Effector memory CD8-positive, alpha-beta T cell (primary cell): Measurements from ENCODE around the gene WDR37.
"Not testable (repeated sequence)": the region's sequence is repeated elsewhere in the genome, so short reads cannot be mapped to it uniquely, and the experiment has no call there.

Experiments used
- ATAC-seq: fragments of 150-1000 bp; cut with Tn5 transposase; replicated peaks from 2 replicates; pipeline ENCODE4 v1.10.0; 2021; ENCODE audit warnings: mild to moderate bottlenecking, moderate library complexity
- DNase-seq, 3 experiments: peaks; one replicate each; pipeline ENCODE4 v3.0.0; 2021
- H3K27ac Mint-ChIP-seq, 2 donors: one replicate each; pipeline ENCODE4 v1.8.0; 2022; ENCODE audit warnings: mild to moderate bottlenecking in 2 of 2, mixed read lengths in 2 of 2, moderate library complexity in 2 of 2
- H3K27me3 Mint-ChIP-seq, 2 donors: one replicate each; pipeline ENCODE4 v1.8.0; 2022; ENCODE audit warnings: mixed read lengths in 2 of 2
- H3K36me3 Mint-ChIP-seq: one replicate; pipeline ENCODE4 v1.8.0; 2022; ENCODE audit warnings: mild to moderate bottlenecking, moderate library complexity, mixed read lengths; ENCODE audit not compliant: insufficient read depth
- H3K4me1 Mint-ChIP-seq, 2 donors: one replicate each; pipeline ENCODE4 v1.8.0; 2022; ENCODE audit warnings: low read depth in 2 of 2, mixed read lengths in 2 of 2
- H3K4me3 Mint-ChIP-seq, 2 donors: one replicate each; pipeline ENCODE4 v1.8.0; 2022; ENCODE audit warnings: mild to moderate bottlenecking in 2 of 2, mixed read lengths in 2 of 2, moderate library complexity in 2 of 2
- H3K9me3 Mint-ChIP-seq, 2 donors: one replicate each; pipeline ENCODE4 v1.8.0; 2022; ENCODE audit warnings: mixed read lengths in 2 of 2
- total RNA-seq, 9 experiments: gene quantifications; one replicate each; lab custom pipeline; 2026; lab: John Stamatoyannopoulos, UW

Gene WDR37
- total RNA-seq = 34.1 to 92.4 (median 56.5) reads per million in 9 experiments

- Mint-ChIP-seq H3K9me3 (no peaks in the 10 kb centered on the region), H3K36me3 (peaks cover 50% of the 10 kb centered on the region), H3K4me3 (peak within 1 kb of the TSS; percentile 99), H3K27ac (peak within 1 kb of the TSS; percentile 97 to 98), H3K27me3 (no peaks in the 10 kb centered on the region), H3K4me1 (peaks cover 57 to 86% of the 10 kb centered on the region in 2 donors)
- peak; percentile 93 for ATAC-seq
- peak; percentile 84 to 87 (median 84) for DNase-seq
These were observed at the start of gene WDR37 for GRCh38 chr10:1056326-1057105. WDR37 (plus strand) TSS chr10:1056385; CDS start chr10:1072156, 15,771 bp downstream.

- no peak for DNase-seq
- Mint-ChIP-seq H3K27ac (no peak overlapping the region), H3K4me1 (peaks cover 1 to 30% of the 10 kb centered on the region in 2 donors), H3K36me3 (peaks cover 92% of the 10 kb centered on the region), H3K27me3 (no peaks in the 10 kb centered on the region), H3K9me3 (no peaks in the 10 kb centered on the region), H3K4me3 (no peak overlapping the region)
- no peak for ATAC-seq
These were observed 49.6 kb upstream of the WDR37 start for GRCh38 chr10:1006573-1006972.

GRCh38 chr10:1007583-1007982, 48.6 kb upstream of the WDR37 start:
- no peak for DNase-seq
- Mint-ChIP-seq H3K9me3 (no peaks in the 10 kb centered on the region), H3K36me3 (peaks cover 92% of the 10 kb centered on the region), H3K4me3 (no peak overlapping the region), H3K4me1 (peaks cover 1 to 25% of the 10 kb centered on the region in 2 donors), H3K27ac (no peak overlapping the region), H3K27me3 (no peaks in the 10 kb centered on the region)
- no peak for ATAC-seq

- H3K27me3 Mint-ChIP-seq = no peaks in the 10 kb centered on the region
- peak overlapping the region in 1 of 2 donors; percentile 52 for H3K27ac Mint-ChIP-seq
- DNase-seq (no peak), ATAC-seq (no peak)
- no peak overlapping the region for H3K4me3 Mint-ChIP-seq
- peaks cover 88% of the 10 kb centered on the region for H3K36me3 Mint-ChIP-seq
- H3K9me3 Mint-ChIP-seq = no peaks in the 10 kb centered on the region
- H3K4me1 Mint-ChIP-seq = peaks cover 0 to 13% of the 10 kb centered on the region in 2 donors
These were observed 47.1 kb upstream of the WDR37 start for GRCh38 chr10:1009071-1009494.

GRCh38 chr10:1009947-1010346, 46.2 kb upstream of the WDR37 start:
- not testable (repeated sequence) for ATAC-seq, H3K4me3 Mint-ChIP-seq, H3K9me3 Mint-ChIP-seq, H3K27me3 Mint-ChIP-seq
- peak in 1 of 3 experiments; percentile 6 for DNase-seq
- H3K27ac Mint-ChIP-seq = peak overlapping the region; percentile 32 to 90
- peaks cover 88% of the 10 kb centered on the region for H3K36me3 Mint-ChIP-seq
- H3K4me1 Mint-ChIP-seq = peaks cover 0 to 13% of the 10 kb centered on the region in 2 donors

- H3K4me1 Mint-ChIP-seq = peaks cover 0 to 13% of the 10 kb centered on the region in 2 donors
- H3K9me3 Mint-ChIP-seq = no peaks in the 10 kb centered on the region
- ATAC-seq (no peak), DNase-seq (no peak)
- peaks cover 82% of the 10 kb centered on the region for H3K36me3 Mint-ChIP-seq
- no peaks in the 10 kb centered on the region for H3K27me3 Mint-ChIP-seq
- no peak overlapping the region for H3K4me3 Mint-ChIP-seq
- peak overlapping the region; percentile 66 to 90 for H3K27ac Mint-ChIP-seq
These were observed 45.5 kb upstream of the WDR37 start for GRCh38 chr10:1010703-1011102.

GRCh38 chr10:1011696-1012095, 44.5 kb upstream of the WDR37 start:
- DNase-seq = no peak
- H3K27ac Mint-ChIP-seq = peak overlapping the region in 1 of 2 donors; percentile 90
- peaks cover 78% of the 10 kb centered on the region for H3K36me3 Mint-ChIP-seq
- no peak for ATAC-seq
- no peaks in the 10 kb centered on the region for H3K27me3 Mint-ChIP-seq
- no peaks in the 10 kb centered on the region for H3K9me3 Mint-ChIP-seq
- H3K4me3 Mint-ChIP-seq = no peak overlapping the region
- H3K4me1 Mint-ChIP-seq = peaks cover 0 to 13% of the 10 kb centered on the region in 2 donors

GRCh38 chr10:1015688-1016087, 40.5 kb upstream of the WDR37 start:
- Mint-ChIP-seq H3K4me3 (no peak overlapping the region), H3K27ac (peak overlapping the region in 1 of 2 donors; percentile 53), H3K4me1 (peaks cover 0 to 7% of the 10 kb centered on the region in 2 donors), H3K27me3 (no peaks in the 10 kb centered on the region), H3K36me3 (peaks cover 83% of the 10 kb centered on the region), H3K9me3 (no peaks in the 10 kb centered on the region)
- no peak for ATAC-seq
- no peak for DNase-seq

- peak overlapping the region; percentile 58 to 77 for H3K27ac Mint-ChIP-seq
These were observed 36.8 kb upstream of the WDR37 start for GRCh38 chr10:1019362-1019761.

GRCh38 chr10:1020460-1020859, 35.7 kb upstream of the WDR37 start:
- ATAC-seq (no peak), DNase-seq (no peak)
- H3K4me3 Mint-ChIP-seq = no peak overlapping the region
- no peaks in the 10 kb centered on the region for H3K9me3 Mint-ChIP-seq
- H3K27me3 Mint-ChIP-seq = no peaks in the 10 kb centered on the region
- no peaks in the 10 kb centered on the region for H3K4me1 Mint-ChIP-seq
- peaks cover 45% of the 10 kb centered on the region for H3K36me3 Mint-ChIP-seq
- H3K27ac Mint-ChIP-seq = peak overlapping the region in 1 of 2 donors; percentile 41

More at GRCh38 chr10:1019362-1019761, 36.8 kb upstream of the WDR37 start:
- H3K4me3 Mint-ChIP-seq = no peak overlapping the region
- ATAC-seq = no peak
- peaks cover 51% of the 10 kb centered on the region for H3K36me3 Mint-ChIP-seq
- no peaks in the 10 kb centered on the region for H3K27me3 Mint-ChIP-seq
- H3K4me1 Mint-ChIP-seq = no peaks in the 10 kb centered on the region
- DNase-seq = no peak
- H3K9me3 Mint-ChIP-seq = no peaks in the 10 kb centered on the region

GRCh38 chr10:1020958-1021357, 35.2 kb upstream of the WDR37 start:
- ATAC-seq (no peak), DNase-seq (no peak)
- Mint-ChIP-seq H3K36me3 (peaks cover 41% of the 10 kb centered on the region), H3K4me3 (no peak overlapping the region), H3K27me3 (no peaks in the 10 kb centered on the region), H3K27ac (peak overlapping the region in 1 of 2 donors; percentile 41), H3K9me3 (no peaks in the 10 kb centered on the region), H3K4me1 (no peaks in the 10 kb centered on the region)

GRCh38 chr10:1022413-1022812, 33.8 kb upstream of the WDR37 start:
- Mint-ChIP-seq H3K36me3 (peaks cover 30% of the 10 kb centered on the region), H3K27me3 (no peaks in the 10 kb centered on the region), H3K27ac (no peak overlapping the region), H3K9me3 (no peaks in the 10 kb centered on the region), H3K4me1 (no peaks in the 10 kb centered on the region), H3K4me3 (no peak overlapping the region)
- no peak for ATAC-seq
- DNase-seq = no peak

- Mint-ChIP-seq H3K27ac (no peak overlapping the region), H3K9me3 (no peaks in the 10 kb centered on the region)
- no peak for DNase-seq
These were observed 32.1 kb upstream of the WDR37 start for GRCh38 chr10:1024103-1024502.

GRCh38 chr10:1025683-1026082, 30.5 kb upstream of the WDR37 start, which contains the start of gene IDI2:
IDI2 (minus strand) TSS chr10:1025859; CDS start chr10:1024723, 1,136 bp downstream.
- DNase-seq = no peak
- Mint-ChIP-seq H3K4me3 (no peak within 1 kb of the TSS), H3K27me3 (no peaks in the 10 kb centered on the region), H3K36me3 (peaks cover under 1% of the 10 kb centered on the region), H3K4me1 (no peaks in the 10 kb centered on the region), H3K9me3 (no peaks in the 10 kb centered on the region), H3K27ac (no peak within 1 kb of the TSS)
- ATAC-seq = no peak

More at GRCh38 chr10:1024103-1024502, 32.1 kb upstream of the WDR37 start:
- ATAC-seq = no peak
- no peak overlapping the region for H3K4me3 Mint-ChIP-seq
- no peaks in the 10 kb centered on the region for H3K27me3 Mint-ChIP-seq
- no peaks in the 10 kb centered on the region for H3K4me1 Mint-ChIP-seq
- H3K36me3 Mint-ChIP-seq = peaks cover 14% of the 10 kb centered on the region
